ENCODE data around the gene SFI1. TPM values are rescaled to one million over a fixed set of nuclear protein-coding genes. Genes with fewer than 3 reads are reported as not detected.

Gene SFI1
- total and polyA plus RNA-seq, 2 of the 4 experiments (the other 2 are of a cell fraction), result 9.9 to 12.0 TPM

- Histone ChIP-seq H4K5ac (ENCODE audit: low read depth, low read length) (no peak overlapping the region), H3K14ac (replicated peaks; ENCODE audit: low read depth, low read length) (no peak overlapping the region), H2AK5ac (ENCODE audit: low read depth, low read length) (peak overlapping the region; percentile 21; the same call in 1 of the 2 replicates), H4K91ac (ENCODE audit: insufficient read depth, low read depth, low read length) (peak overlapping the region; percentile 16), H3K36me3 (ENCODE audit: control insufficient read depth, insufficient read depth, low read length) (peaks cover 2% of the 10 kb centered on the region; the same call in 1 of the 2 replicates), H3K23ac (ENCODE audit: low read depth, low read length) (0 out of 2 replicates have a peak overlapping the region, but pooled peaks have one; percentile 10), H3K9ac (ENCODE audit: low read depth, low read length) (no peak overlapping the region), H3K56ac (ENCODE audit: extremely low read depth, insufficient read depth, low read length) (no peak overlapping the region), H3K4me3 (ENCODE audit: insufficient read depth, low read depth, low read length) (no peak overlapping the region), H4K20me1 (ENCODE audit: insufficient read depth, low read length) (no peaks in the 10 kb centered on the region), H3K79me1 (ENCODE audit: low read depth in 1 of 2, low read length in 2 of 2) (0 out of 4 replicates have a peak, but pooled peaks cover 0 to 6% of the 10 kb centered on the region in 2 experiments), H3K4me2 (ENCODE audit: low read depth, low read length) (no peak overlapping the region), H3K9me3 (ENCODE audit: control insufficient read depth, insufficient read depth, low read length) (no peaks in the 10 kb centered on the region), H2AFZ (replicated peaks; ENCODE audit: low read length, poor library complexity) (no peak overlapping the region), H2AK9ac (replicated peaks; ENCODE audit: low read depth, low read length, poor library complexity) (no peak overlapping the region), H3K27ac (ENCODE audit: insufficient read depth, low read length) (no peak overlapping the region), H3K4me1 (ENCODE audit: control insufficient read depth, insufficient read depth, low read length) (peaks cover 8% of the 10 kb centered on the region), H3K9me1 (ENCODE audit: insufficient read depth, low read length) (peaks cover 31% of the 10 kb centered on the region), H4K8ac (ENCODE audit: low read depth in 2 of 2, low read length in 2 of 2) (no peak overlapping the region), H3K4ac (ENCODE audit: low read depth, low read length) (peak overlapping the region; percentile 30; the same call in 1 of the 2 replicates), H2BK5ac (ENCODE audit: low read depth, low read length, poor library complexity, severe bottlenecking) (no peak overlapping the region), H2BK20ac (ENCODE audit: low read depth, low read length) (no peak overlapping the region; the same call in 1 of the 2 replicates), H2BK15ac (ENCODE audit: low read depth, low read length) (no peak overlapping the region), H3K27me3 (ENCODE audit: control insufficient read depth, insufficient read depth, low read length) (no peaks in the 10 kb centered on the region), H3K18ac (ENCODE audit: low read depth, low read length) (no peak overlapping the region), H2BK120ac (ENCODE audit: low read depth, low read length) (no peak overlapping the region)
- in situ Hi-C loops (cut with MboI; ENCODE audit: low sequenced_read_pairs) (no loop called here), dilution Hi-C loops (cut with HindIII; ENCODE audit: low sequenced_read_pairs, unreplicated experiment) (no loop called here), intact Hi-C loops (cut with micrococcal nuclease) (no loop called here)
- no TSS peak for BruUV-seq (replicated peaks)
- ChIA-PET CTCF (interaction anchor here (0.9 kb wide), 1 partner anchor 48 kb away, joined by 4 read pairs; no protein-coding TSS in a partner anchor), POLR2A (ENCODE audit: unreplicated experiment) (interaction anchor here (0.6 kb wide), 1 partner anchor 1409 kb away, joined by 3 read pairs; no protein-coding TSS in a partner anchor)
- DNase-seq (no peak), ATAC-seq (ENCODE audit: low read depth) (no peak)
- 83% methylated on average over 11 of the region's 17 CpGs; no CpG with 5 or more reads in 1 of the 2 experiments for WGBS, 2 experiments (ENCODE audit: extremely low coverage in 2 of 2, insufficient read length in 1 of 2)
- TF ChIP-seq CHD1 (IDR thresholded peaks at IDR 0.05; ENCODE audit: low read depth, low read length) (no peak), RFX5 (IDR thresholded peaks at IDR 0.05; ENCODE audit: low read depth, low read length) (no peak), SMC3 (IDR thresholded peaks at IDR 0.05; ENCODE audit: low read depth, low read length) (no peak), FOS (IDR thresholded peaks at IDR 0.05; ENCODE audit: low read depth, low read length) (no peak), CTCF (conservative IDR thresholded peaks at IDR 0.05; ENCODE audit: low read depth, low read length) (no peak), BHLHE40 (IDR thresholded peaks at IDR 0.05; ENCODE audit: low read depth, low read length) (no peak), ELK1 (IDR thresholded peaks at IDR 0.05; ENCODE audit: borderline replicate concordance, low read depth, low read length) (no peak), RCOR1 (IDR thresholded peaks at IDR 0.05; ENCODE audit: insufficient replicate concordance, low read length) (no peak), POLR2A (IDR thresholded peaks at IDR 0.05; ENCODE audit: low read depth, low read length) (no peak), CEBPB (IDR thresholded peaks at IDR 0.05; ENCODE audit: low read depth, low read length) (no peak), MAZ (IDR thresholded peaks at IDR 0.05; ENCODE audit: borderline replicate concordance, low read depth, low read length) (no peak), MAFK (IDR thresholded peaks at IDR 0.05; ENCODE audit: low read depth, low read length) (no peak)
- TF ChIP-seq, protein P1, sequence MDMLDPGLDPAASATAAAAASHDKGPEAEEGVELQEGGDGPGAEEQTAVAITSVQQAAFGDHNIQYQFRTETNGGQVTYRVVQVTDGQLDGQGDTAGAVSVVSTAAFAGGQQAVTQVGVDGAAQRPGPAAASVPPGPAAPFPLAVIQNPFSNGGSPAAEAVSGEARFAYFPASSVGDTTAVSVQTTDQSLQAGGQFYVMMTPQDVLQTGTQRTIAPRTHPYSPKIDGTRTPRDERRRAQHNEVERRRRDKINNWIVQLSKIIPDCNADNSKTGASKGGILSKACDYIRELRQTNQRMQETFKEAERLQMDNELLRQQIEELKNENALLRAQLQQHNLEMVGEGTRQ (IDR thresholded peaks at IDR 0.05; ENCODE audit: low read depth, low read length), result no peak
Measured at GRCh38 chr22:31604746-31605705, 108.7 kb downstream of the SFI1 start.

All from IMR-90 (cell line).